ENCODE results near the gene LYSET. TPM values are rescaled to one million over a fixed set of nuclear protein-coding genes. Genes with fewer than 3 reads are reported as not detected.
"Not testable (repeated sequence)": the region's sequence is repeated elsewhere in the genome, so short reads cannot be mapped to it uniquely, and the experiment has no call there.

The LYSET gene
- total RNA-seq, 1 donor: 13.6 TPM

- not testable (repeated sequence) for H3K9me3 ChIP-seq (ENCODE audit: low read depth, low read length); H3K4me1 ChIP-seq (ENCODE audit: insufficient read depth, low read length); H3K4me3 ChIP-seq (ENCODE audit: low read length); H3K27me3 ChIP-seq (ENCODE audit: insufficient read depth, low read length)
Observed at GRCh38 chr14:93159625-93160352, 25.3 kb upstream of the LYSET start.

- Histone ChIP-seq H3K4me3 (ENCODE audit: low read length) (no peak overlapping the region), H3K4me1 (ENCODE audit: insufficient read depth, low read length) (no peaks in the 10 kb centered on the region)
Observed at GRCh38 chr14:93160353-93160801, 24.7 kb upstream of the LYSET start.

GRCh38 chr14:93161411-93161940 is 23.6 kb upstream of the LYSET start:
- H3K4me3 ChIP-seq (ENCODE audit: low read length): no peak overlapping the region

More at GRCh38 chr14:93160353-93160801, 24.7 kb upstream of the LYSET start:
- Histone ChIP-seq H3K9me3 (ENCODE audit: low read depth, low read length) (no peaks in the 10 kb centered on the region), H3K27me3 (ENCODE audit: insufficient read depth, low read length) (no peaks in the 10 kb centered on the region)

GRCh38 chr14:93163564-93163963 is 21.6 kb upstream of the LYSET start:
- no peak overlapping the region for H3K4me3 ChIP-seq (ENCODE audit: low read length)
- H3K4me1 ChIP-seq (ENCODE audit: insufficient read depth, low read length): no peaks in the 10 kb centered on the region
- H3K9me3 ChIP-seq (ENCODE audit: low read depth, low read length): no peaks in the 10 kb centered on the region
- no peaks in the 10 kb centered on the region for H3K27me3 ChIP-seq (ENCODE audit: insufficient read depth, low read length)

More at GRCh38 chr14:93161411-93161940, 23.6 kb upstream of the LYSET start:
- H3K27me3 ChIP-seq (ENCODE audit: insufficient read depth, low read length): no peaks in the 10 kb centered on the region
- H3K9me3 ChIP-seq (ENCODE audit: low read depth, low read length): no peaks in the 10 kb centered on the region
- no peaks in the 10 kb centered on the region for H3K4me1 ChIP-seq (ENCODE audit: insufficient read depth, low read length)

GRCh38 chr14:93165271-93166265 is 19.5 kb upstream of the LYSET start:
- not testable (repeated sequence) for H3K9me3 ChIP-seq (ENCODE audit: low read depth, low read length); H3K4me3 ChIP-seq (ENCODE audit: low read length); H3K27me3 ChIP-seq (ENCODE audit: insufficient read depth, low read length); H3K4me1 ChIP-seq (ENCODE audit: insufficient read depth, low read length)

GRCh38 chr14:93168610-93169009 is 16.5 kb upstream of the LYSET start:
- H3K4me1 ChIP-seq (ENCODE audit: insufficient read depth, low read length); H3K27me3 ChIP-seq (ENCODE audit: insufficient read depth, low read length); H3K9me3 ChIP-seq (ENCODE audit: low read depth, low read length); H3K4me3 ChIP-seq (ENCODE audit: low read length): not testable (repeated sequence)

- H3K27me3 ChIP-seq (ENCODE audit: insufficient read depth, low read length); H3K4me1 ChIP-seq (ENCODE audit: insufficient read depth, low read length); H3K9me3 ChIP-seq (ENCODE audit: low read depth, low read length); H3K4me3 ChIP-seq (ENCODE audit: low read length): not testable (repeated sequence)
Observed at GRCh38 chr14:93169619-93170018, 15.5 kb upstream of the LYSET start.

GRCh38 chr14:93170141-93170540 is 15.0 kb upstream of the LYSET start:
- not testable (repeated sequence) for H3K4me1 ChIP-seq (ENCODE audit: insufficient read depth, low read length); H3K4me3 ChIP-seq (ENCODE audit: low read length); H3K27me3 ChIP-seq (ENCODE audit: insufficient read depth, low read length); H3K9me3 ChIP-seq (ENCODE audit: low read depth, low read length)

GRCh38 chr14:93171376-93171775 is 13.7 kb upstream of the LYSET start:
- no peaks in the 10 kb centered on the region for H3K9me3 ChIP-seq (ENCODE audit: low read depth, low read length)
- no peaks in the 10 kb centered on the region for H3K27me3 ChIP-seq (ENCODE audit: insufficient read depth, low read length)
- H3K4me3 ChIP-seq (ENCODE audit: low read length): no peak overlapping the region
- H3K4me1 ChIP-seq (ENCODE audit: insufficient read depth, low read length): no peaks in the 10 kb centered on the region

GRCh38 chr14:93173943-93174395 is 11.1 kb upstream of the LYSET start:
- Histone ChIP-seq H3K4me3 (ENCODE audit: low read length) (no peak overlapping the region), H3K9me3 (ENCODE audit: low read depth, low read length) (no peaks in the 10 kb centered on the region), H3K27me3 (ENCODE audit: insufficient read depth, low read length) (no peaks in the 10 kb centered on the region), H3K4me1 (ENCODE audit: insufficient read depth, low read length) (no peaks in the 10 kb centered on the region)

GRCh38 chr14:93174731-93175130 is 10.4 kb upstream of the LYSET start:
- not testable (repeated sequence) for H3K9me3 ChIP-seq (ENCODE audit: low read depth, low read length); H3K4me1 ChIP-seq (ENCODE audit: insufficient read depth, low read length); H3K4me3 ChIP-seq (ENCODE audit: low read length); H3K27me3 ChIP-seq (ENCODE audit: insufficient read depth, low read length)

- no peaks in the 10 kb centered on the region for H3K9me3 ChIP-seq (ENCODE audit: low read depth, low read length)
- no peaks in the 10 kb centered on the region for H3K27me3 ChIP-seq (ENCODE audit: insufficient read depth, low read length)
- H3K4me3 ChIP-seq (ENCODE audit: low read length): no peak overlapping the region
- H3K4me1 ChIP-seq (ENCODE audit: insufficient read depth, low read length): no peaks in the 10 kb centered on the region
Observed at GRCh38 chr14:93175492-93175891, 9.6 kb upstream of the LYSET start.

- Histone ChIP-seq H3K4me3 (ENCODE audit: low read length) (peak overlapping the region; percentile 88), H3K4me1 (ENCODE audit: insufficient read depth, low read length) (peaks cover 28% of the 10 kb centered on the region), H3K27me3 (ENCODE audit: insufficient read depth, low read length) (no peaks in the 10 kb centered on the region), H3K9me3 (ENCODE audit: low read depth, low read length) (no peaks in the 10 kb centered on the region)
Observed at GRCh38 chr14:93183596-93184317, 1.4 kb upstream of the LYSET start.

GRCh38 chr14:93185349-93185720 is 218 bp downstream of the LYSET start:
- no peaks in the 10 kb centered on the region for H3K27me3 ChIP-seq (ENCODE audit: insufficient read depth, low read length)
- peaks cover 28% of the 10 kb centered on the region for H3K4me1 ChIP-seq (ENCODE audit: insufficient read depth, low read length)
- no peaks in the 10 kb centered on the region for H3K9me3 ChIP-seq (ENCODE audit: low read depth, low read length)
- peak overlapping the region; percentile 88 for H3K4me3 ChIP-seq (ENCODE audit: low read length)

- H3K4me3 ChIP-seq (ENCODE audit: low read length): no peak overlapping the region
- H3K4me1 ChIP-seq (ENCODE audit: insufficient read depth, low read length): peaks cover 28% of the 10 kb centered on the region
- no peaks in the 10 kb centered on the region for H3K27me3 ChIP-seq (ENCODE audit: insufficient read depth, low read length)
- no peaks in the 10 kb centered on the region for H3K9me3 ChIP-seq (ENCODE audit: low read depth, low read length)
Observed at GRCh38 chr14:93186466-93186865, 1.3 kb downstream of the LYSET start.
